Natural killer cell (primary cell): Measurements from ENCODE around the gene PLAC8L1. TPM values are rescaled to one million over a fixed set of nuclear protein-coding genes. Genes with fewer than 3 reads are reported as not detected.

Experiments used
- ATAC-seq, 3 donors: fragments of 150-1000 bp in 2 of 3; fragments of 200-7000 bp in 1 of 3; cut with Tn5 transposase; 1 replicate in 1 of 3; 2 replicates in 2 of 3; pipeline ENCODE4 v1.10.0; 2021; ENCODE audit warnings: mild to moderate bottlenecking in 2 of 3, moderate library complexity in 2 of 3
- DNase-seq, 2 donors: peaks; one replicate each; pipeline versions ENCODE4 v3.0.0 to v3.0.0-alpha.2; 2013 to 2021; ENCODE audit warnings: mixed read lengths in 1 of 2
- H3K27ac ChIP-seq: one replicate; pipeline ENCODE4 v1.5.1; 2013; ENCODE audit warnings: mild to moderate bottlenecking, low read length
- H3K27me3 ChIP-seq: one replicate; pipeline ENCODE4 v1.6.1; 2013; ENCODE audit warnings: low read length; ENCODE audit not compliant: control insufficient read depth, insufficient read depth
- H3K36me3 ChIP-seq: one replicate; pipeline ENCODE4 v1.6.1; 2013; ENCODE audit warnings: low read length; ENCODE audit not compliant: control insufficient read depth, insufficient read depth
- H3K4me1 ChIP-seq: one replicate; pipeline ENCODE4 v1.6.1; 2013; ENCODE audit warnings: low read length; ENCODE audit not compliant: control insufficient read depth, insufficient read depth
- H3K4me3 ChIP-seq: one replicate; pipeline ENCODE4 v1.5.1; 2013; ENCODE audit warnings: low read length
- H3K9me3 ChIP-seq: one replicate; pipeline ENCODE4 v1.6.1; 2013; ENCODE audit warnings: low read length; ENCODE audit not compliant: control insufficient read depth, insufficient read depth
- H3K27ac Mint-ChIP-seq, 2 donors: one replicate each; pipeline ENCODE4 v1.8.0; 2022; ENCODE audit warnings: mild to moderate bottlenecking in 2 of 2, mixed read lengths in 2 of 2, moderate library complexity in 1 of 2
- H3K27me3 Mint-ChIP-seq, 2 donors: one replicate each; pipeline ENCODE4 v1.8.0; 2022; ENCODE audit warnings: low read depth in 2 of 2, mixed read lengths in 2 of 2
- H3K36me3 Mint-ChIP-seq: one replicate; pipeline ENCODE4 v1.8.0; 2022; ENCODE audit warnings: mixed read lengths
- H3K4me1 Mint-ChIP-seq, 2 donors: one replicate each; pipeline ENCODE4 v1.8.0; 2022; ENCODE audit warnings: mixed read lengths in 2 of 2
- H3K4me3 Mint-ChIP-seq: one replicate; pipeline ENCODE4 v1.8.0; 2022; ENCODE audit warnings: mild to moderate bottlenecking, moderate library complexity, mixed read lengths
- H3K9me3 Mint-ChIP-seq, 2 donors: one replicate each; pipeline ENCODE4 v1.8.0; 2022; ENCODE audit warnings: mixed read lengths in 2 of 2
- CTCF ChIP-seq: fragments of 200-600 bp; IDR thresholded peaks from one replicate; pipeline ENCODE4 v1.8.0; 2022; ENCODE audit warnings: antibody characterized with exemption
- WGBS: methylation state at CpG from one replicate; pipeline ENCODE4 v1.1.7; 2013; ENCODE audit warnings: missing lambda C conversion rate; ENCODE audit not compliant: insufficient coverage; 5-methylcytosine and 5-hydroxymethylcytosine counted together
- intact Hi-C: fragments of 100-400 bp; cut with micrococcal nuclease; formaldehyde crosslinking; loops from one replicate; pipeline ENCODE4 v1.14.2; 2022
- total RNA-seq, 4 donors: library from RNA; stranded (reverse); fragments of 120-200 nt in 1 of 4; gene quantifications; one replicate each; pipeline versions ENCODE4 v1.2.3 to v1.2.4, GENCODE V29; 2013 to 2022

Gene PLAC8L1
- total RNA-seq, 3 donors from 2014 or later (not counting 1 experiment from before 2014, with no cell fraction given): 0.45 TPM; not detected in 2

- no peak for TF ChIP-seq CTCF
- Mint-ChIP-seq H3K27me3 (no peaks in the 10 kb centered on the region), H3K36me3 (no peaks in the 10 kb centered on the region), H3K9me3 (no peaks in the 10 kb centered on the region), H3K4me1 (no peaks in the 10 kb centered on the region), H3K4me3 (no peak overlapping the region), H3K27ac (no peak overlapping the region)
- Histone ChIP-seq H3K36me3 (no peaks in the 10 kb centered on the region), H3K4me3 (no peak overlapping the region), H3K27ac (no peak overlapping the region), H3K4me1 (no peaks in the 10 kb centered on the region), H3K9me3 (no peaks in the 10 kb centered on the region), H3K27me3 (no peaks in the 10 kb centered on the region)
- WGBS: 62% methylated on average over 4 of the region's 4 CpGs
- DNase-seq: no peak
- intact Hi-C loops: no loop called here
- no peak for ATAC-seq
These were observed 70.8 kb downstream of the PLAC8L1 start for GRCh38 chr5:146034605-146035004.

Other genes with a start within 250 kb of the PLAC8L1 start
- not detected for gene GRXCR2, start 232.6 kb downstream of the PLAC8L1 start, total RNA-seq
- gene SH3RF2, start 169.0 kb downstream of the PLAC8L1 start, total RNA-seq: under 1 TPM in 2 of 3 donors, not detected in 1; 0.28 to 0.35 TPM
- 10 to 100 TPM; 50.5 to 83.9 (median 56.9) TPM for gene LARS1, start 77.1 kb upstream of the PLAC8L1 start, total RNA-seq
- gene RBM27, start 98.0 kb upstream of the PLAC8L1 start, total RNA-seq: 10 to 100 TPM; 24.3 to 30.4 (median 26.2) TPM
- gene POU4F3, start 233.3 kb upstream of the PLAC8L1 start, total RNA-seq: under 1 TPM in 1 of 3 donors, not detected in 2; 0.16 TPM